Activated T-cell treated with anti-CD3 and anti-CD28 coated beads for 4 hours (primary cell): Measurements from ENCODE around the gene CRYBB1.

Experiments
- DNase-seq: peaks from one replicate; pipeline ENCODE4 v3.0.0-alpha.2; 2020

The CRYBB1 gene

GRCh38 chr22:26549902-26550497 lies 67.8 kb downstream of the CRYBB1 start:
- DNase-seq, result no peak
